Measurements from ENCODE around the gene TNPO1. TPM values are rescaled to one million over a fixed set of nuclear protein-coding genes. Genes with fewer than 3 reads are reported as not detected.

The TNPO1 gene
- total and polyA plus RNA-seq, 12 donors, result 4.7 to 228 (median 82.5) TPM

GRCh38 chr5:72814104-72814503, 2.4 kb upstream of the TNPO1 start:
- no peak for DNase-seq
- Histone ChIP-seq H3K27me3 (no peaks in the 10 kb centered on the region), H3K9me3 (replicated peaks in 1 of 3) (peaks cover 0 to 11% (median 0%) of the 10 kb centered on the region in 3 donors), H3K36me3 (replicated peaks in 1 of 2) (no peaks in the 10 kb centered on the region), H3K4me3 (no peak overlapping the region), H3K4me1 (replicated peaks in 1 of 2) (peaks cover 0 to 28% of the 10 kb centered on the region in 2 donors), H3K27ac (no peak overlapping the region)
- intact Hi-C loops (cut with DNase I), result no loop called here
- TF ChIP-seq POLR2A (IDR thresholded peaks at IDR 0.05) (no peak), CTCF (IDR thresholded peaks at IDR 0.05) (no peak)

- TF ChIP-seq CTCF (IDR thresholded peaks at IDR 0.05), result no peak
- TF ChIP-seq POLR2A (IDR thresholded peaks at IDR 0.05), result no peak
- no peaks in the 10 kb centered on the region for H3K36me3 ChIP-seq (replicated peaks in 1 of 2)
- no peak overlapping the region for H3K4me3 ChIP-seq
- WGBS, 4 donors, result 94 to 100% (median 96%) methylated on average over 1 of the region's 1 CpG
- intact Hi-C loops (cut with DNase I), result no loop called here
- H3K9me3 ChIP-seq (replicated peaks in 1 of 3), result peaks cover 0 to 11% (median 0%) of the 10 kb centered on the region in 3 donors
- H3K4me1 ChIP-seq (replicated peaks in 1 of 2), result peaks cover 0 to 29% of the 10 kb centered on the region in 2 donors
- peak overlapping the region in 1 of 5 donors; percentile 97 for H3K27ac ChIP-seq
- H3K27me3 ChIP-seq, result no peaks in the 10 kb centered on the region
- no peak for DNase-seq
Measured at GRCh38 chr5:72814864-72815263, 1.6 kb upstream of the TNPO1 start.

- DNase-seq, result no peak
- TF ChIP-seq CTCF (IDR thresholded peaks at IDR 0.05) (no peak), POLR2A (IDR thresholded peaks at IDR 0.05) (no peak)
- H3K27me3 ChIP-seq, result no peaks in the 10 kb centered on the region
- WGBS, 4 donors, result 2 to 4% (median 3%) methylated on average over 9 to 14 of the region's 14 CpGs
- H3K36me3 ChIP-seq (replicated peaks in 1 of 2), result no peaks in the 10 kb centered on the region
- H3K9me3 ChIP-seq (replicated peaks in 1 of 3), result peaks cover 0 to 11% (median 0%) of the 10 kb centered on the region in 3 donors
- H3K4me1 ChIP-seq (replicated peaks in 1 of 2), result peaks cover 0 to 29% of the 10 kb centered on the region in 2 donors
- peak overlapping the region; percentile 90 to 98 (median 95) for H3K27ac ChIP-seq
- intact Hi-C loops (cut with DNase I), result no loop called here
- peak overlapping the region; percentile 11 to 88 (median 70) for H3K4me3 ChIP-seq
Measured at GRCh38 chr5:72815580-72816283, 729 bp upstream of the TNPO1 start.

- intact Hi-C loops (cut with DNase I), result no loop called here
- TF ChIP-seq CTCF (IDR thresholded peaks at IDR 0.05) (no peak), POLR2A (IDR thresholded peaks at IDR 0.05) (no peak)
- DNase-seq, result peak; percentile 52 to 75 (median 65)
Measured at GRCh38 chr5:72817076-72817481, 618 bp downstream of the TNPO1 start.

More at GRCh38 chr5:72817076-72817481, 618 bp downstream of the TNPO1 start:
- no peaks in the 10 kb centered on the region for H3K27me3 ChIP-seq
- peaks cover 0 to 1% (median 0%) of the 10 kb centered on the region in 3 donors for H3K9me3 ChIP-seq (replicated peaks in 1 of 3)
- peaks cover 0 to 33% of the 10 kb centered on the region in 2 donors for H3K4me1 ChIP-seq (replicated peaks in 1 of 2)
- H3K36me3 ChIP-seq (replicated peaks in 1 of 2), result no peaks in the 10 kb centered on the region
- peak overlapping the region; percentile 63 to 88 (median 81) for H3K4me3 ChIP-seq
- WGBS, 4 donors, result 0 to 1% (median 0%) methylated on average over 13 to 24 of the region's 24 CpGs
- peak overlapping the region; percentile 90 to 98 (median 95) for H3K27ac ChIP-seq

Data from adrenal gland (tissue), 12 donors.